GM04504 (cell line): Measurements from ENCODE around the gene CCNI.
"Not testable (repeated sequence)": the region's sequence is repeated elsewhere in the genome, so short reads cannot be mapped to it uniquely, and the experiment has no call there.

Source experiments
- DNase-seq: peaks from one replicate; pipeline ENCODE4 v3.0.0-alpha.2; 2012; ENCODE audit warnings: low read depth

CCNI gene

GRCh38 chr4:77082886-77083608, 7.3 kb upstream of the CCNI start:
- DNase-seq, result no peak

GRCh38 chr4:77080806-77081205, 5.0 kb upstream of the CCNI start:
- not testable (repeated sequence) for DNase-seq

GRCh38 chr4:77079281-77079680, 3.5 kb upstream of the CCNI start:
- DNase-seq, result no peak

GRCh38 chr4:77078401-77078800, 2.6 kb upstream of the CCNI start:
- DNase-seq, result no peak

- DNase-seq, result no peak
Observed at GRCh38 chr4:77076889-77077635, 1.3 kb upstream of the CCNI start.

GRCh38 chr4:77074981-77075855, 571 bp downstream of the CCNI start:
- DNase-seq, result peak; percentile 40

GRCh38 chr4:77074381-77074831, 1.4 kb downstream of the CCNI start:
- no peak for DNase-seq

GRCh38 chr4:77073981-77074380, 1.8 kb downstream of the CCNI start:
- DNase-seq, result no peak

- no peak for DNase-seq
Observed at GRCh38 chr4:77073106-77073809, 2.5 kb downstream of the CCNI start.

GRCh38 chr4:77072195-77072753, 3.5 kb downstream of the CCNI start:
- no peak for DNase-seq

GRCh38 chr4:77069514-77069913, 6.3 kb downstream of the CCNI start:
- not testable (repeated sequence) for DNase-seq

- DNase-seq, result no peak
Observed at GRCh38 chr4:77065382-77065781, 10.4 kb downstream of the CCNI start.

- no peak for DNase-seq
Observed at GRCh38 chr4:77062856-77063255, 12.9 kb downstream of the CCNI start.

- peak; percentile 50 for DNase-seq
Observed at GRCh38 chr4:77052352-77052751, 23.4 kb downstream of the CCNI start.

- no peak for DNase-seq
Observed at GRCh38 chr4:77050962-77051361, 24.8 kb downstream of the CCNI start.

- no peak for DNase-seq
Observed at GRCh38 chr4:77047037-77047436, 28.8 kb downstream of the CCNI start.

GRCh38 chr4:77045490-77045889, 30.3 kb downstream of the CCNI start:
- no peak for DNase-seq

GRCh38 chr4:77044461-77045150, 31.2 kb downstream of the CCNI start:
- peak; percentile 31 for DNase-seq

- DNase-seq, result peak; percentile 57
Observed at GRCh38 chr4:77043507-77044136, 32.2 kb downstream of the CCNI start.
